Spleen (tissue), 7 donors: ENCODE results near the gene CACNB2.

Experiments
- POLR2A ChIP-seq, 3 donors: fragments of 450-650 bp; IDR thresholded peaks; one replicate each; pipeline ENCODE4 v1.5.1; 2017; ENCODE audit warnings: antibody characterized with exemption in 3 of 3, mild to moderate bottlenecking in 1 of 3
- POLR2AphosphoS5 ChIP-seq, 3 donors: sonication (generic); formaldehyde crosslinking; IDR thresholded peaks; one replicate each; pipeline ENCODE4 v1.5.1; 2017; ENCODE audit warnings: antibody characterized with exemption in 3 of 3
- TF ChIP-seq, protein P1 (sequence below), 11 experiments: fragments of 200-600 bp in 7 of 11; fragments of 450-650 bp in 4 of 11; sonication (generic) in 4 of 11; IDR thresholded peaks in 8 of 11; conservative IDR thresholded peaks in 3 of 11; 1 replicate in 7 of 11; 2 replicates in 4 of 11; pipeline versions ENCODE4 v1.4.0 to v1.8.0; 2016 to 2021; ENCODE audit warnings: antibody characterized with exemption in 11 of 11, inconsistent platforms in 4 of 11, mild to moderate bottlenecking in 1 of 11
- donor health status: DM: no; HTN: no; CAD: no; lungs with moderate emphysema.
- donor health status: DM: no; HTN: no; CAD: no.
- donor health status: DM: no; HTN: no; CAD: no.

DNA sequence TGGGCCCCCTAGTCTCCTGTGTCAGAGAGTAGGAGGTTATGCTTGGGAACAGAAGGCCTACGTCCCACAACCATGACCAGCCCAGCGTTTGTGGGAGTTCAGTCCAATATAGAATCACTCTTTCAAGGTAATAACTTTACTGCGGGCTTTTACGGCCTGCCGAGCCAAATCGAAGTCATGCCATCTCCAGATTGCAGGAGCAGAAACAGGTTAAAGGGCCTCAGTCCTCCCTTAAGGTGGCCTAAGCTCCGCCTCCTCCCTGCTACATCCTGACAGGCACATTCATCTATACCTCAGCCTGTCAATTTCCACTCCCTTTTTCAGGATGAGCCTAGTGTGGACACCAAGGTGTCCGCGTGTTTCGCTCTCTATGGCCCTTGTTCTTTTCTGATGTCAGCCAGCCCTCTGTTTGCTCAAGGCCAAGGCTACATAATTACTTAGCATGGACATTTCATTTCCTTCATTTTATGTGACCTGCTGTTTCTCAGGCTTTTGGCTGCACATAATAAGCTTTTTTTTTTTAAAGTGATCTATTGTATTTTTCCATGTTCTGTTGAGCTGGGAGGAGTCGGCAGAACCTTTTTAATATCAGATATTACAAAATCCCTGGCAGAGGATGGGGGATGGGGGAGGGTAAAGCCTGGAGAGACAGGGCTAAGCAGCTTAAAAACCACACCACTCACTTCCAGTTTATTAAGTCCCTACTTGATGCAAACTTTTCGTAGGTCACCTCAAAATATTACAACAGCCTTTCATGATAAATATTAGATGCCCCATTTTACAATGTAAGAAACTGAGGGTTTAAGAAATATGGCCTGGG, 84.6 kb downstream of the CACNB2 start:
- TF ChIP-seq, protein P1, sequence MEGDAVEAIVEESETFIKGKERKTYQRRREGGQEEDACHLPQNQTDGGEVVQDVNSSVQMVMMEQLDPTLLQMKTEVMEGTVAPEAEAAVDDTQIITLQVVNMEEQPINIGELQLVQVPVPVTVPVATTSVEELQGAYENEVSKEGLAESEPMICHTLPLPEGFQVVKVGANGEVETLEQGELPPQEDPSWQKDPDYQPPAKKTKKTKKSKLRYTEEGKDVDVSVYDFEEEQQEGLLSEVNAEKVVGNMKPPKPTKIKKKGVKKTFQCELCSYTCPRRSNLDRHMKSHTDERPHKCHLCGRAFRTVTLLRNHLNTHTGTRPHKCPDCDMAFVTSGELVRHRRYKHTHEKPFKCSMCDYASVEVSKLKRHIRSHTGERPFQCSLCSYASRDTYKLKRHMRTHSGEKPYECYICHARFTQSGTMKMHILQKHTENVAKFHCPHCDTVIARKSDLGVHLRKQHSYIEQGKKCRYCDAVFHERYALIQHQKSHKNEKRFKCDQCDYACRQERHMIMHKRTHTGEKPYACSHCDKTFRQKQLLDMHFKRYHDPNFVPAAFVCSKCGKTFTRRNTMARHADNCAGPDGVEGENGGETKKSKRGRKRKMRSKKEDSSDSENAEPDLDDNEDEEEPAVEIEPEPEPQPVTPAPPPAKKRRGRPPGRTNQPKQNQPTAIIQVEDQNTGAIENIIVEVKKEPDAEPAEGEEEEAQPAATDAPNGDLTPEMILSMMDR (IDR thresholded peaks at IDR 0.05 in 8 of 11, conservative IDR thresholded peaks at IDR 0.05 in 3 of 11): no peak
- no peak for TF ChIP-seq POLR2A (IDR thresholded peaks at IDR 0.05)
- no peak for TF ChIP-seq POLR2AphosphoS5 (IDR thresholded peaks at IDR 0.05)
